GM12864 (cell line): ENCODE measurements around the gene MGP.

Experiments
- DNase-seq: peaks from one replicate; pipeline ENCODE4 v3.0.0-alpha.2; 2011; ENCODE audit warnings: low read depth
- H3K4me3 ChIP-seq: 2 replicates; pipeline ENCODE4 v1.5.1; 2011; ENCODE audit warnings: mild to moderate bottlenecking, low read depth, low read length, control low read depth
- TF ChIP-seq, protein P1 (sequence below): IDR thresholded peaks from 2 replicates; pipeline ENCODE4 v1.5.1; 2011; ENCODE audit warnings: low read depth, mild to moderate bottlenecking, moderate library complexity, low read length, control low read depth, inconsistent platforms; ENCODE audit errors: missing control alignments

Gene MGP

GRCh38 chr12:14913381-14913781 lies 27.7 kb upstream of the MGP start:
- TF ChIP-seq, protein P1, sequence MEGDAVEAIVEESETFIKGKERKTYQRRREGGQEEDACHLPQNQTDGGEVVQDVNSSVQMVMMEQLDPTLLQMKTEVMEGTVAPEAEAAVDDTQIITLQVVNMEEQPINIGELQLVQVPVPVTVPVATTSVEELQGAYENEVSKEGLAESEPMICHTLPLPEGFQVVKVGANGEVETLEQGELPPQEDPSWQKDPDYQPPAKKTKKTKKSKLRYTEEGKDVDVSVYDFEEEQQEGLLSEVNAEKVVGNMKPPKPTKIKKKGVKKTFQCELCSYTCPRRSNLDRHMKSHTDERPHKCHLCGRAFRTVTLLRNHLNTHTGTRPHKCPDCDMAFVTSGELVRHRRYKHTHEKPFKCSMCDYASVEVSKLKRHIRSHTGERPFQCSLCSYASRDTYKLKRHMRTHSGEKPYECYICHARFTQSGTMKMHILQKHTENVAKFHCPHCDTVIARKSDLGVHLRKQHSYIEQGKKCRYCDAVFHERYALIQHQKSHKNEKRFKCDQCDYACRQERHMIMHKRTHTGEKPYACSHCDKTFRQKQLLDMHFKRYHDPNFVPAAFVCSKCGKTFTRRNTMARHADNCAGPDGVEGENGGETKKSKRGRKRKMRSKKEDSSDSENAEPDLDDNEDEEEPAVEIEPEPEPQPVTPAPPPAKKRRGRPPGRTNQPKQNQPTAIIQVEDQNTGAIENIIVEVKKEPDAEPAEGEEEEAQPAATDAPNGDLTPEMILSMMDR = no peak
- H3K4me3 ChIP-seq = no peak overlapping the region
- DNase-seq = no peak

DNA sequence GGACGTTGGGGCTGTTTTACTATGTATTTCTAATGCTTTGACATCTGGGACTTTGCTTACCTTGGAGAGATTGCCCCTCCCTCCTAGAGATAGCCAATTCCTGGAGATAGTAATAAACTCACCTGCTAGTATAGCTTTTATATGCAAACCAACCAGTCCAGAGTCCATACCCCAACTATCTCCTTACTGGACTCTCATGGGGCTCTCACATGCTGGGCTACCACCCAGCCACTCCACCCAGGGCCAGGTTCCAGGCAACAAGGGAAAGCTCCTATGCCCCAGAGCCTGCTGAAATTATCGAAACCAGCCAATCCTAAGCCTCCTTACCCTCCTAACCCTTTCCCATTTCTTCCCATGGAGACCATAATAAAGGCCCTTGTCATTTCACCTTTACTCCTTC lies 25.5 kb upstream of the MGP start:
- TF ChIP-seq, protein P1 = no peak
- no peak overlapping the region for H3K4me3 ChIP-seq
- DNase-seq = no peak

GRCh38 chr12:14910090-14910915 lies 24.6 kb upstream of the MGP start:
- no peak for DNase-seq
- TF ChIP-seq, protein P1 = no peak
- no peak overlapping the region for H3K4me3 ChIP-seq

DNA sequence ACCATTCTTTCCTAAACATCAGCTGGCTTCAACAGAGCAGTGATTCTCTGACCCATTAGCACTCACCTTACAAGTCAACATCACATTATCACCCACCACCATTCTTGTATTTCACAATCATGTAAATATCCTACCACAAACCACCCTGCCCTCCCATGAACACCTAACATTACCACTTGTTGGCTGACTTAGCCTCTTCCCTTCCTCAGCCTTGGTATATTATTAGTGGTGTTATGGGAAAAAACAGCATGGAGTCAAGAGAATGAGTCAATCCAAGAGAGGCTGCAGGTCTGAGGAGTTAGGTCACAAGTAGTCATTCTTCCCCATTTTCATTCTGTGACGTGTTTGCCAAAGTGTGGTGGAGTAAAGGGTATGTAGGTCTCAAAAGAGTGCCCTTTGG lies 22.3 kb upstream of the MGP start:
- DNase-seq = no peak
- no peak overlapping the region for H3K4me3 ChIP-seq
- TF ChIP-seq, protein P1 = no peak

GRCh38 chr12:14906114-14906513 lies 20.5 kb upstream of the MGP start:
- H3K4me3 ChIP-seq = no peak overlapping the region
- TF ChIP-seq, protein P1 = no peak
- no peak for DNase-seq

- TF ChIP-seq, protein P1 = no peak
- DNase-seq = no peak
- no peak overlapping the region for H3K4me3 ChIP-seq
Observed at GRCh38 chr12:14905269-14906004, 19.8 kb upstream of the MGP start.
